SH-SY5Y (cell line): Measurements from ENCODE around the gene LAIR2.

Experiments
- GATA2 ChIP-seq: IDR thresholded peaks from 2 replicates; pipeline ENCODE4 v1.6.1; 2011; ENCODE audit warnings: mild to moderate bottlenecking, low read depth, low read length
- GATA3 ChIP-seq: IDR thresholded peaks from 2 replicates; pipeline ENCODE4 v1.6.1; 2011; ENCODE audit warnings: low read depth, mild to moderate bottlenecking, low read length, moderate library complexity

DNA sequence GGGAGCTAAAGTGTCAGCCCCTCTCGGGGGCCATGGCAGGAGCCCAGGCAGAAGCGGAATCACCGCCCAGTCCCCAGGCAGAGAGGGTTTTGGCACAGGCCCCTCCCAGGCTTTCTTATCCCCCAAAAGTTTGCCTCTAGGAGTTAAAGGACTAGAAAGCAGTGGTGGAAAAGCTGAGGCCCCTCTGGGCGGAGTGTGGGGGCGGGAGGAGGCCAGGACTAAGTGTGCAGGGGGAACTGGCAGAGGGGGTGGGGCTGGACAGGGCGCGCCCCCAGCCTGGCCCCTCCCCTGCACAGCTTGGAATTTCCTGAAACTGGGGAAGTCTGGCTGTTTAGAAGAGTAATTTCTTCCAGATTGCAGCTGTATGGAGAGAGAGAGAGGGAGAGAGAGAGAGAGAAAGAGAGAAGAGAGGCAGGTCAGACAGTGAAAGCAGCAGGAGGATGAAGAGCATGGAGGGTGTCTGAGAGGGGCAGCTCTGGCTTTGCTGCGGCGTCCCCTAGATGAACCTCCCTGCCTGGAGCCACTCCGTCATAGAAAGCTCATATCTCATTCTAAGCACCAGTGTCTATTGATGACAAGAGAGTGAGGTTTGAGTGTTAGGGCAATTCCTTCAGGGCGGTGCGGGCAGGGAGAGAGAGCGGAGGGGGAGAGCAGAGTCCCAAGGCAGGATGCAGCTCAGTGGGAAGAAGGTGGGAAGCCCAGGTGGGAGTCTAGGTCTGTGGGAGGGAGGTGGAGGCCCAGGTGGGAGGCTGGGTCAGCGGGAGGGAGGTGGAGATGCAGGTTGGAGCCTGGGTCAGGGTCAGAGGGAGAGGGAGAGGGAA, 29.4 kb upstream of the LAIR2 start, which contains the start of gene CDC42EP5:
- TF ChIP-seq GATA3: no peak
- no peak for TF ChIP-seq GATA2
